Globus pallidus (tissue), 1 donor: ENCODE measurements around the gene TXLNA.

Source experiments
- DNase-seq: peaks from one replicate; pipeline ENCODE4 v3.0.0-alpha.2; 2015; ENCODE audit warnings: low spot score

TXLNA gene

DNA sequence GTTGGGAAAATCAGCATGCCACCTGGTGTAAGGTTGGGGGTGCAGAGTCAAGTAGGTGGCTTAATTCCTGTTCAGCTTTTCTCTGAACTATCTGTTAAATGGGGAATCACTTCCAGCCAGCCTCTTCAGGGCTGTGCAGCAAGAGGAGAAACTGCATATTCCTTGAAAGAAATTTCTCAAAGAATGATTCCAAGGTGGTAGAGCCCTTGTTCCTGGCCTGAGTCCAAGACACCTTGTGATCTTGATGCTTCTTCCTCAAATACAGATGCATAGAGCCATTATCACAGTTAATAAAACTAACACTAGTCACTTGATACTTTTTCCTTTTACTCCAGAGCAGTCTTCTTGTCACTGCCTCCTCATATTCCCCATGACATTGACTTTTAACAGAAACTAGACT lies 5.2 kb downstream of the TXLNA start:
- DNase-seq, result no peak

DNA sequence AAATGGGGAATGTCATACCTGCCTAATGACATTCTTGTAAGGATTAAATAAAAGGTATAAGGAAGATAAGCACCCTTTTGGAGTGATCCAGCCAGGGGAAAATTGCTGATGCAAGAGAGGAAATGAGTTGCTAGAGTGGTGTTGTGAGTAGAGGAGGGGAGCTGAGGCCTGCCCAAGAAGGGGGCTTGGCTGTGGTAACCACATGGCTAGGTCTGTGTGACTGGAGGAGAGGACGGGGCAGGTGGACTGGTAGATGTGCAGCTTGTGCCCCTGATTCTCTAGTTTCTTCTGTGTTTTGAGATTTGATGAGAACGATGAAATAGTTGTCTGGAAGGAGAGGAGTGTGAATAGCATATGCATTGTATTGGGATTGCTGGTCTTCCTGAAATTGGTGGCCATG lies 6.6 kb downstream of the TXLNA start:
- DNase-seq, result no peak

DNA sequence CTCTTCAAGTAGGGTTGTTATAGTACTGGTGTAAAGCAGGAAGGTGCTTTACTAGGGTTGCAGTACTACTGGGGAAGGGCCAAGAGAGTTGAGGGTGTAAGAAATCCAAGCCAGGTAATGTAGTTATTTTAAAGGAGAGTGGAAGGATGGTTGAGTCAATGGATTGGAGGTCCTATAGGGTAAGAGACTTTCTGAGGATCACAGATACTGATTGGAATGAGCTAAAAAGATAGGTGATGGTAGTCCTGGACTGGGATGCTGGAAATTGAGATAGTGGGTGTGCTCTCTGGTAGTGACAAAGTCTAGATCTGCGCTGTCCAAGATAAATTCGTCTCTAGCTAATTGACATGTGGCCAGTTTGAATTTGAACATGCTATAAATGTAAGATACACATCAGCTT lies 7.0 kb downstream of the TXLNA start:
- DNase-seq, result no peak

DNA sequence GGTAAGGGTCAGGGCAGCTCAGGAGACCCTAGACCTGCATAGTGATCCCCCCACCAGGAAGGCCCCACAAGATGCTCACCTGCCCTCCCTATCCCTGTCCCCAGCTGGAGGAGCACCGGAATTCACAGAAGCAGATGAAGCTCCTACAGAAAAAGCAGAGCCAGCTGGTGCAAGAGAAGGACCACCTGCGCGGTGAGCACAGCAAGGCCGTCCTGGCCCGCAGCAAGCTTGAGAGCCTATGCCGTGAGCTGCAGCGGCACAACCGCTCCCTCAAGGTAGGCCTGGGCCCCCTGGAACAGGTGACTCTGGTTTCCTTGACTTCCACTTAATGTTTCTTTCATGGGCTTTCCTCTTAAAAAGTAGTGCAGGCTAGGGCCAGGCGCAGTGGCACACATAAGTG lies 8.4 kb downstream of the TXLNA start:
- no peak for DNase-seq

DNA sequence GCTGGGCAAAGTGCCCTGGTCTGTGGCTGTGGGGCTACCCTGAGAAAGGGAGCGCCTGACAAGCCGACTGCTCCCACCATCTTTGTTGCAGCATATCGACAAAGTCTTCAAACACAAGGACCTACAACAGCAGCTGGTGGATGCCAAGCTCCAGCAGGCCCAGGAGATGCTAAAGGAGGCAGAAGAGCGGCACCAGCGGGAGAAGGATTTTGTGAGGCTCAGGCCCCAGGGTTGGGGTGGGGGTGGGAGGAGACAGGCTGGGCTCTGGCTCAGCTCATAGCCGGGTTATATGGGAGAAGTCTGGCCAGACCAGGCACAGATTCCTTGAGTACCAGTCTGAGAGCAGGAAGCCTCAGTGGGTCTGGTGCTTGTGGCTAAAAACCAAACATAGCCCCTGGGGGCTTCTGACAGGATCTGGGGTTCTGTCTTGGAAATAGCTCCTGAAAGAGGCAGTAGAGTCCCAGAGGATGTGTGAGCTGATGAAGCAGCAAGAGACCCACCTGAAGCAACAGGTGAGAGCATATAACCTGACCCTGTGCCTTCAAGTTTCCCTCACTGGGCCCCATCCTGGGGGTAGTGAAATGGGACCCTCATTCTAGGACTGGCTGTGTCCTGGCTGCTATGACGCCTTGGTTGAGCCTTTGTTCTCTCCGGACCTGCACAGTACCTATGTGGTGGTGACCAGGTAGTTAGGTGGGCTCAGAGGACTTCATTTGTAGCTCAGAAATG lies 12.9 kb downstream of the TXLNA start:
- no peak for DNase-seq

DNA sequence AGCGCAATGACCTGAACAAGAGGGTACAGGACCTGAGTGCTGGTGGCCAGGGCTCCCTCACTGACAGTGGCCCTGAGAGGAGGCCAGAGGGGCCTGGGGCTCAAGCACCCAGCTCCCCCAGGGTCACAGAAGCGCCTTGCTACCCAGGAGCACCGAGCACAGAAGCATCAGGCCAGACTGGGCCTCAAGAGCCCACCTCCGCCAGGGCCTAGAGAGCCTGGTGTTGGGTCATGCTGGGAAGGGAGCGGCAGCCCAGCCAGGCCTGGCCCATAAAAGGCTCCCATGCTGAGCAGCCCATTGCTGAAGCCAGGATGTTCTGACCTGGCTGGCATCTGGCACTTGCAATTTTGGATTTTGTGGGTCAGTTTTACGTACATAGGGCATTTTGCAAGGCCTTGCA lies 15.5 kb downstream of the TXLNA start:
- DNase-seq, result no peak

DNA sequence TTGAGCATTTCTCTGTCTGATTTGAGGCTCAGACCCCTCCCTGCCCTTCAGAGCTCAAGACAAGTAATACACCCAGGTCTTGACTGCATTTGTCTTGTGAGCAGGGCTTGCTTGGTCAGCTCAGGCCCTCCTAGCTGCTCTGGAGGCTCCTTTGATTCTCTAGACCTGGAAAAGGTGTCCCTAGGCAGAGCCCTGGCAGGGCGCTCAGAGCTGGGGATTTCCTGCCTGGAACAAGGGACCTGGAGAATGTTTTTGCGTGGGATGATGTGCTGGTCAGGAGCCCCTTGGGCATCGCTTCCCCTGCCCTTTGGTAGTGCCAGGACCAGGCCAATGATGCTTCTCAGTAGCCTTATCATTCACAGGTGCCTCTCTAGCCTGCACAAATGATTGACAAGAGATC lies 16.1 kb downstream of the TXLNA start:
- DNase-seq, result no peak

DNA sequence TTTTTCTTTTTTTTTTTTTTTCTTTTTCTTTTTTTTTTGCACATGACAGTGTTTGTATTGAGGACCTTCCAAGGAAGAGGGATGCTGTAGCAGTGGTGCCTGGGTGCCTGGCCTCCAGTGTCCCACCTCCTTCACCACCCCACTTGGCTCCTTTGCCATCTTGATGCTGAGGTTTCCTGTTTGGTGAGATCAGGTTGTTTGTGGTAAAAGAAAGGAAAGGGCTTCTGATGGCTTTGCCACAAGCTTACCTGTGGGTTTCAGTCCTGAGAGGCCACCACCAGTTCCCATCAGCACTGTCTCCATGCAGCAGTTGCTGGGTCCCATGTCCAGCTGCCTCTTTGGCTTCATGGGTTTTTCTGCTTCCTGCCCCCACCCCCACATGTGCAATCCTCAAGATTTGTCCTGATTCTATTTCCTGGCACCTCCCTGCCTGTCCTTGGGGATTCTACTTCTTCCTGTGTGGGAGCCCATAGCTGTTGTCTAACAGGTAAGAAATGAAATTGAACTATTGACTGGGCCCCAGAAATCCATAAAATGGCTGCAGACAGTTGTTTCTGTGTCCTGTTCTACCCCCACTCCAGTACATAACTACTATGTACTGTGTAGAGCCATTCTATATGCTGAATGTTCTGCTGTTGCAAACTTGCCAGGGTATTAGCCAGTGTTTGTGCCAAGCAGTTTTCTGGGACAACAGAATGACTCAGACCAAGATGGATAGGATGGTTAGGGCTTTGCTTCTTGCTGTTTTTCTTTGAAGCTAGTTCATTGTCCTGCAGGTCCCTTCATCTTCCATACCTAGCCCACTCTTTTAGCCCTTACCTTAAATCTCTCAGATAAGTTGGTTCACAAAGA lies 16.7 kb downstream of the TXLNA start:
- DNase-seq, result no peak

DNA sequence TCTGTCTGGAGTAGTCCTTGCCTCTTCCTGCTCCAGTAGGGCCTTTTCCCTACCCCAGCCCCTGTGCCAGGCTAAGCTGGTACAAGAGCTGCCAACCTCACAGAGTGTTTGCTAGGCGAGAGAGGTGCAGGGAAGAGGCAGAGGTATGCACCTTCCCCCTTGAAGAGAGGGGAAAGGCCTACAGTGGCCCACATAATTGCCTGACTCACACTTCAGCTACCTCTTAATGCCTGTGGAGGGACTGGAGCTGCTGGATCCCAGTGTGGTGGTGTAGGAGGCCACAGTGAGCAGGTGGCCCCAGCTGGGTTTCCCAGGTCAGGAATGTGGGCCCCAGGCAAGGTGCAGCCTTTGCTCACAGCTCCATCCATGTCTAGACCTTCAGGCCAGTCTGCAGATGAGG lies 17.6 kb downstream of the TXLNA start:
- DNase-seq, result no peak

DNA sequence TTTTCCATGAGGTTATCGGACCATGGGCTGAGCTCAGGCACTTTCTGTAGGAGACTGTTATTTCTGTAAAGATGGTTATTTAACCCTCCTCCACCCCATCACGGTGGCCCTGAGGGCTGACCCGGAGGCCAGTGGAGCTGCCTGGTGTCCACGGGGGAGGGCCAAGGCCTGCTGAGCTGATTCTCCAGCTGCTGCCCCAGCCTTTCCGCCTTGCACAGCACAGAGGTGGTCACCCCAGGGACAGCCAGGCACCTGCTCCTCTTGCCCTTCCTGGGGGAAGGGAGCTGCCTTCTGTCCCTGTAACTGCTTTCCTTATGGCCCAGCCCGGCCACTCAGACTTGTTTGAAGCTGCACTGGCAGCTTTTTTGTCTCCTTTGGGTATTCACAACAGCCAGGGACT lies 18.4 kb downstream of the TXLNA start:
- DNase-seq, result no peak

DNA sequence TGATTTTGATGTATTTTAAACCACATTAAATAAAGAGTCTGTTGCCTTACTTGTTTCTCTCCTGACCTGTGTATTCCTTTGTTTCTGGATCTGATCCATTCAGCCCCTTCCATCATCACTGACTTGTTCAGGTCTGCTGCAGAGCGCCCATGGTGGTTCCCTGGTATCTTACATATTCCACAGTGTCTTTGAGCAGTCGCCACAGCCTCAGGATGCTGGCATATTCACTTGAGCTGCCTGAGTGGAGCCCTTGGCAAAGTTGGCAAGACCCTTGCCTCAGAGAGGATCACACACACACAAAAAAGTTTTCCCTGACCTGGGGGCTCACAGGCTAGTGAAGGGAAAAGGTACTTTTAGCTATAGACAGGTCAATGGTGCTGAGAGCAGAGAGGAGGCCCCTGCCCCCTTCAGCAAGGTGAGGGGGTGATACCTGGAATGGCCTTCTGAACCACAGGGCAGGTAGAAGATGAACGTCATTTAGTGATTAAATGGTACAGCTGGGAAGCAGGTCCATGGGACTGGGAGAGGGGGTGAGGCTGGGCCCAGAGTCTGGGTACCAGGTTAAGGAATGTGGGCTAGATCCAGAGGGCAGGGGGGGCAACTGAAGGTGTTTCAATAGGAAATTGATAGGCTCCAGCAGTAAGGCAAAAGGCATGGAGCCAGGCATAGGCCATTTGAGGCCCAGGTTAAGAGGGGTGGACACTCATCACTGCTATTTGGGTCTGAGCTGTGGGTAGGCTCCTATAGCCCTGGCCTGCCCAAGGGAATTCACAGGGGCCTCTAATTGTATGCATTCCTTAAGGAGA lies 19.0 kb downstream of the TXLNA start:
- DNase-seq, result no peak

DNA sequence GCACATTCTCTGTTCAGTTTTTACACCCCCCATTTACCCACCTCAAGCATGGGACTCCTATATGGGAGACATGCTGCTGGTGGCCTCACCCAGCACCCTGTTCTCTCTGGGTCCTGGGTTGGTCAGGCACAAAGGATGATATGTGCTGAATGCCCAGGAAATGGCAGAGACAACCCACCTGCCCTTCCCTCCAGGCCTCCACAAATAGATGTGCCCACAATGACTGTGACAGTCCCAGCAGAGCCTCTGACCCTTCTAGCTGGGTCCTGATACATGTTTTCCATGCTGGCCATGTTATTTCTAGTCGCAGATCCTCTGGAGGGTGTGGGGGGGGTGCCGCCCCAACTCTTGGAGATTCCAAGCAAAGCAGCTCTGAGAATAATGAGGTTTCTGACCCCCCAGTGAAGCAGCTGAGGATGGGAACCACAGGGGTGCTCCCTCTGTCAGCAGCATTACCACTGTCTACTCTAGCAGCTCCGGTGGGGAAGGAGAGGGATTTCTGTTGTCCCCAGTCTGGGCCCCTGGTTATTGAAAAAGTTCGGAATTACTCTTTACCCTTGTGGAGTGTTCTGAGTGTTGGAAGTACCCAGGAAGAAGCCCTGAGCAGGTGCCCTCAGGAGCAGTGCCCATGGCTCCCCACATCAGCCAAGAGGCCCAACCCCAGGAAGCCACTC lies 19.7 kb downstream of the TXLNA start:
- no peak for DNase-seq

DNA sequence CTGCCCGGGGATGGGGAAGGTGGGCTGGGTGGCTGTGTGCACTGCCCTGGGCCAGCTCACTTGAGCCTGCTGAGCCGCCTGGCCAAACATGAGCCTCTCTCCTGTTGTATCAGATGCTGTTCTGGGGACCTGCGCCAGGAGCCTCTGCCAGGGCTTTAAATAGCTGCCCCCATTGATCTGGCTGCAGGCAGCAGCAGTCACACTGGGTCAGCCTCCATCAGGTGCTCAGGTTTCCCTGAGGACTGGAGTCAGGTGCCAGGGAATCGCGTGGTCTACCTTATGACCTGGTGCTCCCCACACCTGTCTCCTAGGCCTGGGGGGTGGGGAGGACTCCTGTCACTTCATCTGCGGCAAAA lies 20.2 kb downstream of the TXLNA start:
- peak; percentile 41 for DNase-seq

DNA sequence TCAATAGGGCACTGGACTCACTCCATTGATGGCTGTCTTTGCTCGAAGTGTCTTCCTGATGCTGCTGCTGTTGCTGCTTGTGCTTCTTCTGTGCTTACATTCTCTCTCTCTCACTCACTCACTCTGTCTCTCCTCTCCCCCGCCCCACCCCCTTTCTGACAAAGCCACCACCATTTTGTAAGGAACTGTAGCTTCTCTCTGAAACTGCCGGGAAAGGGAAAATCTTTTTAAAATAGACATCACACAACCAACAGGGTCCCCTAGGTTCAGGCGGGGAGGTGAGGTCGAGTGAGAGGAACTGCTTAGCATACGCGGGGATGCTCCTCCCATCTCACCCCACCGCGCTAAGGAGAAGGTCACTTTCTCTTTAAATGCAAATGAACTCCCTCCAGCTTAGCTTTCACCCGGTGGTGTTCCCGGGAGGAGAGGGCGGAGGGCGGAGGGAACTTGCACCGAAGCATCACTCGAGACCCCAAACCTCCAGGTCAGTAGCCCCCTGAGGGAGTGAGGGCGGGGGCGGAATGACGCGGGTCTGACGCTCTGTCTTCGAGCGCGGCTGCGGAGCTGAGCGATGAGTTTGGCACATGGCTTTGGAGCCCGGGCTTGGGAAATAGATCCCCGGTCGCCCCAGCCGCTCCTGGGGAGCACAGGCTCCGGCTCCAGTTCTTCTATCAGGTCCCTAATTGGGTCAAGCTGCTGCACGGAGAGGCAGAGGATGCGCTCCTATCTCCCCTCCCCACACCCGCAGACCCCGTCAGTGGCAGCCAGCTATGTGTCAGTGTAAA lies 20.9 kb downstream of the TXLNA start, which contains the start of gene CCDC28B:
Gene CCDC28B, plus strand, starts transcription at position 370 of the 785 bp plus-strand sequence. CDS start 1,341 bp downstream, outside the sequence.
- DNase-seq, result peak; percentile 66

DNA sequence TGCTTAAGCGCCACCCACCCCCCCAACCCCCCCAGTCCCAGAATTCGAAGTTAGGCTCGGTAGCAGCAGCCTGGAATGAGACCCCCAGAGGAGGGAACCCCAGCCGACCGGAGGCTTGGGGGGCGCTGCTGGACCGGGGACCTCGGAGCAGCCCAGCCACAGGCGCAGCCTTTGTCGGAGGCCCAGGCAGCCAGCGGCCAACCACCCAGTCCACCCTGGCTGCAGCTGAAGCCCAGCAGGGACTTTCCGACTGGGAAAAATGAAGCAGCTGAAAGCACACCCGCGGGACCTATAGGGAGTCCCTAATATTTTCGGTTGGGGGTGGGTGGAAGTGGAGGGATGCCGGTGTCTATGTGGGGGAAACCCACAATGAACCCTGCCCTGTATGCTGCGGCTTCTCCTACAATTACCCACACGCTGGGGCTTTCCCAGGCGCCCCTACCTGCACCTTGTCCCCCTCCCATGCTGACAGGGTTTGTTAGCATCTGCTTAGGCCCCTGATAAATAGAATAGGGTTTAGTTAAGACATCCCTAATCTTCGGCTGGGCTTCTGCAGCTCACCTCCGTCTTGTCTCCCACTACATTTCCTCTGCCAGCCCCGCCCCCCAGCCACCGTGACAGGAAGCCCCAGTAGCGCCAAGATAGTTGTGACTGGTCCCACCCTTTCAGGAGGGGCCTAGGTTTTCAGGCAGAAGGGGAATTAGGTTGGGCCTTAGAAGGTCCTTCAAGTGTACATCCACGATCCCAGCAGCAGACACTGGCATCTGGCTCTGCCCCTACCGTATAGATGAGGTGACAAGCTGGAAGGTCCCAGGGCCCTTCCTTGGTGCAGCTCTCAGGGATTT lies 21.8 kb downstream of the TXLNA start:
- peak; percentile 45 for DNase-seq

DNA sequence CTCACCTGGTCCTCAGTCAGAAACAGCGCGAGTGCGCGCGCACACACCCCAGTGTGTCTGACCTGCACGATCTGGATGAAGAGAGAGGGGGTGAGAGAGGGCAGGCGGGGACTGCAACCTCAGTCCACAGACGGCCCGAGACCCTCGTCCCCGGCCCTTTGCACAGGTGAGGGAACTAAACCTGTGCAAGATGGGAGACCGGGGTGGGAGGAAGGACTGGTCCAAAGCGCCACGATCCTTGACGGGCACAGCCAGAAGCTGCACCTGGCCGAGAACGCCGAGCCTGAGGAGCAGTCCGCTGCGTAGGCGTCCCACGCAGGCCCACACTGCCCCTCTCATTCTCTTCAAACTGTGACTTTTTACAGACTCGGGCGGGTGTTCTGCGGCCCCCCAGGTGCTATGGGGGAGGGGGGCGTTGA lies 25.5 kb downstream of the TXLNA start:
- DNase-seq, result no peak

DNA sequence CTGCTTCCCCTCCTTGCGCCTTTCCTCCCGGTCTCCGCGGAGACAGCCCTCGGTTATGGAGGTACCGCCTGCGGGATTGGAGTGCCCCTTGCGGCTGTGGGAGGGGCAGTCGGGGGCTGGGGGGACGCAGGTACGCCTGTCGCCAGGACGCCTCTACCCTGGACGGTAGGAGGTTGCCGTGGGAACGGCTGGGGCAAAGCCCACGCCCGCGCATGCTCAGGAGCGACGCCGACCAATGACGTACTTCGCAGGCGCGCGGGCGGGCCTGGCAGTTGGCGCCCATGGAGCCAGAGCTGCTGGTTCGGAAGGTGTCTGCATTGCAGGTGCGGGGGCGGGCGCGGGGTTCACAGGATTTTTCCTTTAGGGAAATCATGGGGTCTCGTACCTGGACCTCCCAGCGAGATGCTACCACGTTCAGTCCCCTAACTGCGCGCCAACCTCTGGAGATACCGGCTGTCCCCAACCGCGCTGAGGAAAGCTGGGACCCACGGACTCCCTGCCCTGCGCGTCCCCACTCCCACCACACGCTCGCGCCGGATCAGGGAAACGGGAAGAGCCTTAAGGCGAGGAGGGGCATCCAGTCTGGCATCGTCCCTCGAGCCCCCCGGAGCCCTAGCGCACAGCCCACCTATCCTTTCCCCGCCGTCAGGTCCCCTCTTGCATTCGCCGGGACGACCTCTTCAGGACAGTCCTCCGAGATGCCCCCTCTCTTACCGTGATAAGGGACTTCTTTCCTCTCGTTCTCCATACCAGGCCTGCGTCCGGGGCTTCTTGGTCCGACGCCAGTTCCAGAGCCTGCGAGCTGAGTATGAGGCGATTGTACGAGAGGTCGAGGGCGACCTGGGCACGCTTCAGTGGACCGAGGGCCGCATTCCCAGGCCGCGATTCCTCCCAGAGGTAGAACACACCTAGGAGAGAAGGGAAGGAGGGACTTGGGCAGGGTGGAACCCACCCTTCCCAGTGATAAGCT lies 26.2 kb downstream of the TXLNA start, which contains the start of gene IQCC:
Gene IQCC, plus strand, starts transcription at position 271 of the 970 bp plus-strand sequence. Its CDS starts 11 bp downstream, at position 282.
- peak; percentile 84 for DNase-seq

DNA sequence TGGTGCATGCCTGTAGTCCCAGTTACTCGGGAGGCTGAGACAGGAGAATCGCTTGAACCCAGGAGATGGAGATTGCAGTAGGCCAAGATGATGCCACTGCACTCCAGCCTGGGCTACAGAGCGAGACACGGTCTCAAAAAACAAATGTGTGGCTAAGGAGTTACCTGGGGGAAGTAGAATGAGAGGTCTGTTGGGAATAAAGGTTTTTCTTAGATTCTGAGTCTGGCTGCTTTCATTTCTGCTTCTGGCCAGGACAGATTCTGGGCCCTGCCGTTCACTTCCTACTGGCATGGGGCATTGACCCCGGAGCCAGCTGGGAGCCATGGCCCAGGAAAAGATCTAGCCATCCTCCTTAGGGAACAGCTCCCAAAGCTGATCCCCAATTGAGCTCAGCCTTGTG lies 29.0 kb downstream of the TXLNA start:
- no peak for DNase-seq

DNA sequence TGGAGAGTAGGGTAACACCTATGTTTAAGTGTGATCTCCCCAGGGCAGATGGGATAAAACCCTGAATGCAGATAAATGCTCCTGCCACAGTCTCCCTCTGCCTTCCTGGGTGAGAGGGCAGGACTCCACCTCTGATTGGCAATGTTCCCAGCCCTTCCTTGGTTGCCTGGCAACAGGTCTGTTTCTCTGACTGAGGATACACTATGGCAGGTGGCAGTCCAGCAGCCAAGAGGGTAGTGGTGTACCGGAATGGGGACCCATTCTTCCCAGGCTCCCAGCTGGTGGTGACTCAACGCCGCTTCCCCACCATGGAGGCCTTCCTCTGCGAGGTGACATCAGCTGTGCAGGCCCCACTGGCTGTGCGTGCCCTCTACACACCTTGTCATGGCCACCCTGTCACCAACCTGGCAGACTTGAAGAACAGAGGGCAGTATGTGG lies 29.4 kb downstream of the TXLNA start, which contains the start of gene DCDC2B:
Gene DCDC2B, plus strand, starts transcription at position 199 of the 438 bp plus-strand sequence. Its CDS starts 5 bp downstream, at position 204.
- no peak for DNase-seq
